HCT116 (cell line): ENCODE measurements around the gene ZDHHC1. TPM values are rescaled to one million over a fixed set of nuclear protein-coding genes. Genes with fewer than 3 reads are reported as not detected.

Experiments
- ATAC-seq: fragments of 200-7000 bp; cut with Tn5 transposase; 2 replicates; pipeline ENCODE4 v1.9.1; 2020; ENCODE audit warnings: mild to moderate bottlenecking, moderate library complexity
- BruUV-seq: library from RNA; stranded (reverse); fragments of 400-500 nt; replicated peaks from 2 replicates; lab custom pipeline; 2021; lab: Mats Ljungman, UMichigan
- CTCF ChIA-PET: fragments of 300-600 bp; sonication (Branson Sonifier 250); formaldehyde crosslinking; loops from one replicate; lab custom pipeline; 2021; ENCODE audit warnings: antibody characterized with exemption; lab: Charles Lee
- POLR2A ChIA-PET: fragments of 300-600, 350-600 bp; sonication (Branson Sonifier 250); formaldehyde crosslinking; loops from one replicate; lab custom pipeline; 2021; ENCODE audit warnings: antibody characterized with exemption; lab: Charles Lee
- RAD21 ChIA-PET, 2 experiments: fragments of 300-600 bp; sonication (Branson Sonifier 250); formaldehyde crosslinking; loops; one replicate each; lab custom pipeline; 2023; ENCODE audit warnings: low total read pairs in 2 of 2; ENCODE audit not compliant: uncharacterized antibody in 2 of 2, unreplicated experiment in 2 of 2, low non-redundant PET in 1 of 2; lab: Charles Lee
- DNase-seq: peaks from one replicate; pipeline ENCODE4 v3.0.0-alpha.2; 2010; ENCODE audit warnings: low read depth, low spot score
- H2AFZ ChIP-seq: fragments of 200-600 bp; shearing (Covaris generic), sonication (generic); 2 replicates; pipeline ENCODE4 v1.6.1; 2017; ENCODE audit warnings: low read depth, mixed run types, mixed read lengths, antibody characterized with exemption, low read length; ENCODE audit not compliant: poor library complexity, severe bottlenecking
- H3K27ac ChIP-seq: 2 replicates; pipeline ENCODE4 v1.5.1; 2012; ENCODE audit warnings: low read depth, low read length
- H3K27me3 ChIP-seq: fragments of 200-600 bp; sonication (generic); 2 replicates; pipeline ENCODE4 v1.6.1; 2016; ENCODE audit warnings: mixed run types, low read length, mixed read lengths; ENCODE audit not compliant: insufficient read depth
- H3K36me3 ChIP-seq, 2 experiments: fragments of 200-500 bp in 1 of 2; fragments of 200-600 bp in 1 of 2; sonication (Bioruptor generic) in 1 of 2; sonication (generic) in 1 of 2; 2 replicates each; pipeline versions ENCODE4 v1.5.1 to v1.6.1; 2014 to 2016; ENCODE audit warnings: low read length in 2 of 2, inconsistent platforms in 1 of 2, mixed read lengths in 1 of 2, mixed run types in 1 of 2; ENCODE audit not compliant: insufficient read depth in 2 of 2, control insufficient read depth in 1 of 2
- H3K4me1 ChIP-seq, 2 experiments: fragments of 200-600 bp in 1 of 2; sonication (generic) in 1 of 2; 2 replicates each; pipeline versions ENCODE4 v1.5.1 to v1.6.1; 2012 to 2017; ENCODE audit warnings: low read length in 2 of 2, inconsistent platforms in 1 of 2, mild to moderate bottlenecking in 1 of 2, mixed read lengths in 1 of 2, mixed run types in 1 of 2, moderate library complexity in 1 of 2; ENCODE audit not compliant: insufficient read depth in 2 of 2, control insufficient read depth in 1 of 2
- H3K4me2 ChIP-seq: fragments of 200-600 bp; sonication (generic); 2 replicates; pipeline ENCODE4 v1.6.1; 2017; ENCODE audit warnings: mixed run types, low read length, mixed read lengths
- H3K4me3 ChIP-seq, 2 experiments: fragments of 200-600 bp in 1 of 2; sonication (generic) in 1 of 2; replicated peaks in 1 of 2; 2 replicates each; pipeline ENCODE4 v1.5.1; 2011 to 2016; ENCODE audit warnings: low read length in 2 of 2, control low read depth in 1 of 2, low read depth in 1 of 2, mild to moderate bottlenecking in 1 of 2, mixed read lengths in 1 of 2, mixed run types in 1 of 2
- H3K79me2 ChIP-seq: fragments of 200-600 bp; sonication (generic); 2 replicates; pipeline ENCODE4 v1.6.1; 2017; ENCODE audit warnings: mild to moderate bottlenecking, mixed run types, low read length, moderate library complexity, mixed read lengths; ENCODE audit not compliant: insufficient read depth
- H3K9ac ChIP-seq: fragments of 200-600 bp; sonication (generic); 2 replicates; pipeline ENCODE4 v1.6.1; 2016; ENCODE audit warnings: low read length, mixed read lengths
- H3K9me2 ChIP-seq: fragments of 200-600 bp; sonication (generic), shearing (Covaris generic); 2 replicates; pipeline ENCODE4 v1.6.1; 2017; ENCODE audit warnings: mixed run types, mild to moderate bottlenecking, moderate library complexity; ENCODE audit not compliant: insufficient read depth
- H3K9me3 ChIP-seq, 2 experiments: fragments of 200-500 bp in 1 of 2; fragments of 200-600 bp in 1 of 2; sonication (Bioruptor generic) in 1 of 2; sonication (generic) in 1 of 2; 2 replicates each; pipeline ENCODE4 v1.6.1; 2014 to 2017; ENCODE audit warnings: low read length in 2 of 2, mixed read lengths in 2 of 2, inconsistent platforms in 1 of 2, low read depth in 1 of 2, mild to moderate bottlenecking in 1 of 2, mixed run types in 1 of 2, moderate library complexity in 1 of 2; ENCODE audit not compliant: control insufficient read depth in 1 of 2, insufficient read depth in 1 of 2
- H4K20me1 ChIP-seq: fragments of 200-600 bp; sonication (generic), shearing (Covaris generic); 2 replicates; pipeline ENCODE4 v1.6.1; 2017; ENCODE audit warnings: mixed run types, mild to moderate bottlenecking, moderate library complexity; ENCODE audit not compliant: insufficient read depth
- JUND ChIP-seq: IDR thresholded peaks from 2 replicates; pipeline ENCODE4 v1.6.1; 2012
- POLR2A ChIP-seq: IDR thresholded peaks from 2 replicates; pipeline ENCODE4 v1.7.0; 2011; ENCODE audit warnings: borderline replicate concordance; ENCODE audit not compliant: insufficient read depth, insufficient read length; ENCODE audit errors: extremely low read depth
- POLR2AphosphoS5 ChIP-seq: IDR thresholded peaks from 2 replicates; pipeline ENCODE4 v1.6.1; 2011; ENCODE audit warnings: mild to moderate bottlenecking, low read depth, low read length, moderate library complexity
- RAD21 ChIP-seq: IDR thresholded peaks from 2 replicates; pipeline ENCODE4 v1.6.1; 2012; ENCODE audit warnings: low read depth, mild to moderate bottlenecking
- SIN3A ChIP-seq: IDR thresholded peaks from 2 replicates; pipeline ENCODE4 v1.6.1; 2012; ENCODE audit warnings: low read depth
- SP1 ChIP-seq: IDR thresholded peaks from 2 replicates; pipeline ENCODE4 v1.6.1; 2012; ENCODE audit warnings: low read depth
- TCF7L2 ChIP-seq: IDR thresholded peaks from 2 replicates; pipeline ENCODE4 v1.7.0; 2011; ENCODE audit warnings: borderline replicate concordance, inconsistent platforms; ENCODE audit not compliant: insufficient read depth, insufficient read length; ENCODE audit errors: extremely low read depth
- YY1 ChIP-seq: IDR thresholded peaks from 2 replicates; pipeline ENCODE4 v1.6.1; 2011; ENCODE audit warnings: low read length, low read depth, moderate library complexity, mild to moderate bottlenecking; ENCODE audit not compliant: insufficient replicate concordance; ENCODE audit errors: extremely low read depth
- ZFX ChIP-seq: fragments of 450-650 bp; IDR thresholded peaks from 2 replicates; pipeline ENCODE4 v1.6.1; 2017
- intact Hi-C: fragments of 100-400 bp; cut with micrococcal nuclease; formaldehyde crosslinking; loops from 2 replicates; pipeline ENCODE4 v1.10.0; 2022
- total RNA-seq: library from RNA; stranded (reverse); gene quantifications from one replicate; pipeline ENCODE4 v1.2.1, GENCODE V29; 2021; ENCODE audit not compliant: unreplicated experiment
- TF ChIP-seq, protein P1 (sequence below): IDR thresholded peaks from 2 replicates; pipeline ENCODE4 v1.6.1; 2012; ENCODE audit warnings: low read depth
- TF ChIP-seq, protein P2 (sequence below): IDR thresholded peaks from 2 replicates; pipeline ENCODE4 v1.6.1; 2012

The ZDHHC1 gene
- total RNA-seq, 1 experiment from 2014 or later: 9.1 TPM

DNA sequence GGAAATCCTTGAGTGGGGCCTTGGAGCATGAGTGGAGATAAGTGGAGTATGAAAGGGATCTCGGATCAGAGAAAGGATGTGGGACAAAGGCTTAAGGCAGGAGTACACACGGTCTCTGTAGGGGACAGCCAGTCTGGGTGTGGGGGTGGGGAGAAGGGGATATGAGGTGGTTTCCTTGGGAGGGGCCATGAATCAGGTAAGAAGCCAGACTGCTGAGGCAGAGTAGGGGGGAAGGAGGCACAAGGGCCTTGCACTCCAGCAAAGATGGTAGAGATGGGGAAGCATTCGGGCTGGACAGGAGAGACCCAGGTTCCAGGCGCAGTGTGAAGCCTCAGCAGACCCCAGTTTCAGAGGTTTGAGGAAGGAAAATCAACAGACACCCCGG, 16.2 kb upstream of the ZDHHC1 start:
- DNase-seq (no peak), ATAC-seq (no peak)
- CTCF ChIA-PET: interaction anchor here (2.3 kb wide), 1 partner anchor 15 kb away, joined by 8 read pairs; no protein-coding TSS in a partner anchor
- no peaks in the 10 kb centered on the region for H3K9me3 ChIP-seq
- H3K4me3 ChIP-seq: no peak overlapping the region
- H3K79me2 ChIP-seq: no peaks in the 10 kb centered on the region
- H3K27ac ChIP-seq: no peak overlapping the region
- TF ChIP-seq POLR2A (no peak), SIN3A (no peak), RAD21 (no peak), TCF7L2 (no peak), YY1 (no peak), JUND (no peak), ZFX (no peak), POLR2AphosphoS5 (no peak), SP1 (no peak)
- TF ChIP-seq, protein P1, sequence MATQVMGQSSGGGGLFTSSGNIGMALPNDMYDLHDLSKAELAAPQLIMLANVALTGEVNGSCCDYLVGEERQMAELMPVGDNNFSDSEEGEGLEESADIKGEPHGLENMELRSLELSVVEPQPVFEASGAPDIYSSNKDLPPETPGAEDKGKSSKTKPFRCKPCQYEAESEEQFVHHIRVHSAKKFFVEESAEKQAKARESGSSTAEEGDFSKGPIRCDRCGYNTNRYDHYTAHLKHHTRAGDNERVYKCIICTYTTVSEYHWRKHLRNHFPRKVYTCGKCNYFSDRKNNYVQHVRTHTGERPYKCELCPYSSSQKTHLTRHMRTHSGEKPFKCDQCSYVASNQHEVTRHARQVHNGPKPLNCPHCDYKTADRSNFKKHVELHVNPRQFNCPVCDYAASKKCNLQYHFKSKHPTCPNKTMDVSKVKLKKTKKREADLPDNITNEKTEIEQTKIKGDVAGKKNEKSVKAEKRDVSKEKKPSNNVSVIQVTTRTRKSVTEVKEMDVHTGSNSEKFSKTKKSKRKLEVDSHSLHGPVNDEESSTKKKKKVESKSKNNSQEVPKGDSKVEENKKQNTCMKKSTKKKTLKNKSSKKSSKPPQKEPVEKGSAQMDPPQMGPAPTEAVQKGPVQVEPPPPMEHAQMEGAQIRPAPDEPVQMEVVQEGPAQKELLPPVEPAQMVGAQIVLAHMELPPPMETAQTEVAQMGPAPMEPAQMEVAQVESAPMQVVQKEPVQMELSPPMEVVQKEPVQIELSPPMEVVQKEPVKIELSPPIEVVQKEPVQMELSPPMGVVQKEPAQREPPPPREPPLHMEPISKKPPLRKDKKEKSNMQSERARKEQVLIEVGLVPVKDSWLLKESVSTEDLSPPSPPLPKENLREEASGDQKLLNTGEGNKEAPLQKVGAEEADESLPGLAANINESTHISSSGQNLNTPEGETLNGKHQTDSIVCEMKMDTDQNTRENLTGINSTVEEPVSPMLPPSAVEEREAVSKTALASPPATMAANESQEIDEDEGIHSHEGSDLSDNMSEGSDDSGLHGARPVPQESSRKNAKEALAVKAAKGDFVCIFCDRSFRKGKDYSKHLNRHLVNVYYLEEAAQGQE: no peak
- TF ChIP-seq, protein P2, sequence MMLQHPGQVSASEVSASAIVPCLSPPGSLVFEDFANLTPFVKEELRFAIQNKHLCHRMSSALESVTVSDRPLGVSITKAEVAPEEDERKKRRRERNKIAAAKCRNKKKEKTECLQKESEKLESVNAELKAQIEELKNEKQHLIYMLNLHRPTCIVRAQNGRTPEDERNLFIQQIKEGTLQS: no peak
- intact Hi-C loops: no loop called here
- H3K9ac ChIP-seq: no peak overlapping the region
- peaks cover 6 to 44% of the 10 kb centered on the region in 2 experiments; a peak in 3 of 4 replicates for H3K4me1 ChIP-seq
- no peaks in the 10 kb centered on the region for H3K27me3 ChIP-seq
- peak overlapping the region; percentile 96 for H3K4me2 ChIP-seq
- POLR2A ChIA-PET: interaction anchor here (0.8 kb wide), 1 partner anchor 33 kb away, joined by 6 read pairs; no protein-coding TSS in a partner anchor
- H2AFZ ChIP-seq: no peak overlapping the region
- no peaks in the 10 kb centered on the region for H3K36me3 ChIP-seq
- RAD21 ChIA-PET: no interaction called here
- no peaks in the 10 kb centered on the region for H3K9me2 ChIP-seq
- H4K20me1 ChIP-seq: no peaks in the 10 kb centered on the region
- BruUV-seq: no TSS peak
